ENCODE data around the gene SPAG6.

- TF ChIP-seq CTCF (IDR thresholded peaks at IDR 0.05) = no peak
- TF ChIP-seq POLR2A (IDR thresholded peaks at IDR 0.05) = no peak
These were observed 1.6 kb upstream of the SPAG6 start for GRCh38 chr10:22343731-22344130.

All from esophagus squamous epithelium (tissue), 4 donors.